C4-2B (cell line): Measurements from ENCODE around the gene KBTBD8.

Source experiments
- CTCF ChIP-seq: fragments of 450-650 bp; conservative IDR thresholded peaks from 2 replicates; pipeline ENCODE4 v1.5.1; 2017; ENCODE audit warnings: mild to moderate bottlenecking
- ZFX ChIP-seq: fragments of 450-650 bp; IDR thresholded peaks from 2 replicates; pipeline ENCODE4 v1.6.1; 2017

- TF ChIP-seq CTCF (no peak), ZFX (no peak)
Observed at GRCh38 chr3:66958067-66958466, 40.0 kb upstream of the KBTBD8 start.
